C4-2B (cell line): ENCODE measurements around the gene MGME1.
A peak's percentile ranks its signal among the peaks of the same experiment; 100 is the strongest.

Source experiments
- H3K27ac ChIP-seq: fragments of 450-650 bp; 2 replicates; pipeline ENCODE4 v1.5.1; 2017
- ZFX ChIP-seq: fragments of 450-650 bp; IDR thresholded peaks from 2 replicates; pipeline ENCODE4 v1.6.1; 2017
- TF ChIP-seq, protein P1 (sequence below): fragments of 450-650 bp; conservative IDR thresholded peaks from 2 replicates; pipeline ENCODE4 v1.5.1; 2017; ENCODE audit warnings: mild to moderate bottlenecking

MGME1 gene

DNA sequence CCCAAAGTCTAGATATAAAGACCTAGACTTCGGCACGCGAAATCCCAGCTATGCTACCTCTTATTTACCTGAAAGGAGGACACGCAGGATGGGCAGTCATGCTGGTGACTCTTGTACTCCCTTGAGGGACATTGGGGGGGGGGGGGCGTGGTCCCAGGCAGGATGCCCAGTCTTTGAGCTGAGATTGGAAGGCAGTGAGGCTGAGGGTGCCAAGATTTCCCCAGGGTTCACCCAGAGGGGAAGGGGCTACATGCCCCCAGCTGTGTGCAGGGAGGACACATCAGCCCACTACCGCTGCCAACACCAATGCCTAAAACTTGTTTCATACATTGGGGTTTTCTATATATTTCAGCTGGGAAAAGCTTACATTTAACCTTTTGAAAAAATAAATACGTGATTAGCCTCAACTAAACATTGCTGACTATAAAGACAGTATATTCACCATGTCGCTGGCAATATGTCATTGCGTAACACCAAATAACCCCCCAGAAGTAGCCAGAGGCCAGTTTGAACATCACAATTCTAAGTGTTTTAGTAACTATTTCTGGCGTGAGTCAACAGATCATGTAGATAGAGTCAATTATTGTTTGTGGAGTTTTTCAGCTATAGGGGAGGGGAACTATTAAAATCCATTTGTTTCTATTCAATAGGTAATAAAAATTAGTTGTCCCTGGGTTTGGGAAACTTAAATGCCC is 21.6 kb downstream of the MGME1 start:
- peak overlapping the region; percentile 54; the same call in 1 of the 2 replicates for H3K27ac ChIP-seq

DNA sequence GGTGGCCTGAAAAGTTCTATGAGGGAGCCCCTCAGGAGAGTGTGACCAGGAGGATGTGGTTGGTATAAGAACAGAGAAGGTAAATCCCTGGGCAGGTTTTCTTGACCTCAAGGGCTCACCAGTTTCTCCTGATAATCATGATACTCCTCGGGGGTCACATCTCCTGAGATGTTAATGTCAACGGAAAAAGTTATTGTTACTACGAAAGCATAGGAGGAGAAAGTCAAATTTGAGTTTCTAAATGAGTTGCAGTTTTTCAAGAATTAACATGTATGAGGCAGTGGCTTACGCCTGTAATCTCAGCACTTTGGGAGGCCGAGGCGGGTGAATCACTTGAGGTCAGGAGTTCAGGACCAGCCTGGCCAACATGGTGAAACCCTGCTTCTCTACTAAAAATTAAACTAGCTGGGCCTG is 23.4 kb downstream of the MGME1 start:
- peak overlapping the region; percentile 73 for H3K27ac ChIP-seq
- no peak for TF ChIP-seq ZFX
- TF ChIP-seq, protein P1, sequence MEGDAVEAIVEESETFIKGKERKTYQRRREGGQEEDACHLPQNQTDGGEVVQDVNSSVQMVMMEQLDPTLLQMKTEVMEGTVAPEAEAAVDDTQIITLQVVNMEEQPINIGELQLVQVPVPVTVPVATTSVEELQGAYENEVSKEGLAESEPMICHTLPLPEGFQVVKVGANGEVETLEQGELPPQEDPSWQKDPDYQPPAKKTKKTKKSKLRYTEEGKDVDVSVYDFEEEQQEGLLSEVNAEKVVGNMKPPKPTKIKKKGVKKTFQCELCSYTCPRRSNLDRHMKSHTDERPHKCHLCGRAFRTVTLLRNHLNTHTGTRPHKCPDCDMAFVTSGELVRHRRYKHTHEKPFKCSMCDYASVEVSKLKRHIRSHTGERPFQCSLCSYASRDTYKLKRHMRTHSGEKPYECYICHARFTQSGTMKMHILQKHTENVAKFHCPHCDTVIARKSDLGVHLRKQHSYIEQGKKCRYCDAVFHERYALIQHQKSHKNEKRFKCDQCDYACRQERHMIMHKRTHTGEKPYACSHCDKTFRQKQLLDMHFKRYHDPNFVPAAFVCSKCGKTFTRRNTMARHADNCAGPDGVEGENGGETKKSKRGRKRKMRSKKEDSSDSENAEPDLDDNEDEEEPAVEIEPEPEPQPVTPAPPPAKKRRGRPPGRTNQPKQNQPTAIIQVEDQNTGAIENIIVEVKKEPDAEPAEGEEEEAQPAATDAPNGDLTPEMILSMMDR, result no peak

More for the DNA sequence above, 21.6 kb downstream of the MGME1 start:
- TF ChIP-seq ZFX, result no peak
- TF ChIP-seq, protein P1, result no peak

DNA sequence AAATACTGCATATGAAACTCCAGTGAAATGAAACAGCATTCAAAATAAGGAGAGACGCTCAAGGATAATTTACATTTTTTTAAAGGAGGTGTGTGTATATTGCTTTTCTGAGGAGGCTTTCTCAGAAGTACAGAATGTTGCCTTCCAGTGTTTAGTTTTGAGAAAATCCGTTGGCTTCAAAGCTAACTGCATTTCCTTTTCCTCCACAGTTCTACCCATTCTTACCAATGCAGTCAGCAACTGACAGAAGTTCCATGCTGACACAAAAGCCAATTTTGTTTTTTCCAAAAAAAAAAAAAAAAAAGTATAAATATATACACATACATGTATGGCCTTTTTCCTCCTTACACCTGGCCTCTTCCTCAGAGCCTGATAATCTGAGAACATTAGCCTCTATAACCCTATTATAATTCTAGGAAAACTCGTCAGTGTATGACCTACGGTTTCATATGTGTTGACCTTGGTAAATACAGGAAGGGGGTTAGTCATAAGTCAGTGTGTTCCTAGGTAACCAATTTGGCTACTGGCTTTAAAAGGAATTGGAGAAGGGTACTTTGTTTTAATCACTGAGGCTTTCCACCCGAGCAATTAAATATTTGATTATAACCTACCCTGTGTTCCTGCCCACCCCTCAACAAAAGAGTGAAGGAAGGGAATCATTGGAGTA is 24.2 kb downstream of the MGME1 start:
- TF ChIP-seq, protein P1, result no peak
- TF ChIP-seq ZFX, result no peak
- H3K27ac ChIP-seq, result no peak overlapping the region

DNA sequence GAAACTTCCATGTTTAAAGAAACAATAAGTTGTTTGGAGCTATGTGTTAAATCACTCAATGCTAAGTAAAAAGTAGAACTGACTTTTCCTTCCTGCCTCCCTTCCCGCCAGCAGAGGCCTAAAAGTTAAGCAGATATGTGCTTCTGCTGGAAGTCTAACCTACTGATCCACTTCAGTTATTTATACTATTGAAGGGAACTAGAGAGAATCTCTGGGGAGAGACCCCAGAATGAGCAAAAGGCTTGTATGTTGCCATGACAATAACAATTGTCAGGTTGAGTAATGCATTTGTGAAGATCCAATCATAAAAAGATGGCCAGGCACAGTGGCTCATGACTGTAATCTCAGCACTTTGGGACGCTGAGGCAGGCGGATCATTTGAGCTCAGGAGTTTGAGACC is 24.7 kb downstream of the MGME1 start:
- no peak overlapping the region for H3K27ac ChIP-seq
- TF ChIP-seq, protein P1, result no peak
- no peak for TF ChIP-seq ZFX

DNA sequence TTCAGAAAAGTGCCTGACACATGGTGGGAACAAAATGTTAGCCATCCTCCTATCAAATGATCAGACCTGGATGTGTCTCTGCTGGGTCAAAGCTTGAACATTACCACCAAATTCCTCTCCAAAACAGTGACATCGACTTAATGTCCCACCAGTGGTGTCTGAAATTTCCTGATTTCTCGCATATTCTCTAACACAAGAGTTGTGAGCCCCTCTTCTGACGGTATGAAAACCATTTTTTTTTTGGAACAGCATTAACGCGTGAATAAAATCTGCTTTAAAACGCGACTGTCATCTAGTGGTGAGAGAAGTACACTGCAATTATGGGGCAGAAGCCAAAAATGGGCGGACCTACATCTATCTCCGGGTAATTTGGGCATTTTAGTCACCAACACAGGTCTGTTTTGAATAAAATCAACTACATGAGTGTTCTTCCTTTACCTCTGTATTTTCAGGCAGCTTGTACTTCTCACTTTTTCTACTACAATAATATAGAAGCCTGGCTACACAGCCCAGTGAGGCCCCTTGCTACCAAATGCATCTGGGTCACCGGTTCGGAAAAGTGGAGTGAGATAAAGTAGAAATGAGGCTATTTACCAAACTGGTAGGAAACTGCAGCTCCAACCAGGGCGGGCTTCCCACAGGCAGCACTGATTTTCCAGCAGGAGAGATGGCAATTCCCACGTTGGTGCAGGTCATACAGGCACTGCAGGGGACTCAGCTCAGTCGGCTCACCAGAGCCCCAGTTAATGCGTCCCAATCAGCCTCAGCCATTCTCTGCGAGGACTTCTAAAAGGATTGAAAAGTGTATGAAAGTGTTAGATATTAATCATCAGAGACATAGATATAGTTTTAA is 27.4 kb downstream of the MGME1 start:
- TF ChIP-seq ZFX, result no peak
- TF ChIP-seq, protein P1, result peak; percentile 97
- H3K27ac ChIP-seq, result no peak overlapping the region

DNA sequence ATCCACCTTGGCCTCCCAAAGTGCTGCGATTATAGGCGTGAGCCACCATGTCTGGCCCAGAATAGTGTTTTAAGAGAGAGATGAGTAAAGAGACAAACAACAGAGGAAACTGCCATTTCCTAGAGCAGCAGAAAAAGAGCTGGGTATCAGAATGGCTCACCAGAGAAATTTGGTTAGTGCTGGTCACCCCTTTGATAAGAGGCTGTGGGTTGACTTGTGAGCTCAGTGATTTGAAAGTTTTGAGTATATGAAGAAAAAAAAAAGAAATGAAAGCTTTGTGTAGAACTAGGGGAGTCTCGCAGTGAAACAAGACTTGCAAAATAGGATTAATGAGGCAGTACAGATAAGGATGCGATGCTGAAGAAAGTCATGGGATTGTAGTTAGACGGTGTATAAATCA is 29.6 kb downstream of the MGME1 start:
- TF ChIP-seq, protein P1, result no peak
- TF ChIP-seq ZFX, result no peak
- H3K27ac ChIP-seq, result no peak overlapping the region
